Loucy (cell line): Measurements from ENCODE around the gene FOXA1.

ENCODE experiments used
- EZH2phosphoT487 ChIP-seq: fragments of 200-600 bp; IDR thresholded peaks from 2 replicates; pipeline ENCODE4 v1.6.1; 2018; ENCODE audit warnings: antibody characterized with exemption, mild to moderate bottlenecking, moderate library complexity, borderline replicate concordance
- TF ChIP-seq, protein P1 (sequence below): fragments of 200-600 bp; sonication (generic); conservative IDR thresholded peaks from 2 replicates; pipeline ENCODE4 v1.5.1; 2014; ENCODE audit warnings: mild to moderate bottlenecking, antibody characterized with exemption, low read length

DNA sequence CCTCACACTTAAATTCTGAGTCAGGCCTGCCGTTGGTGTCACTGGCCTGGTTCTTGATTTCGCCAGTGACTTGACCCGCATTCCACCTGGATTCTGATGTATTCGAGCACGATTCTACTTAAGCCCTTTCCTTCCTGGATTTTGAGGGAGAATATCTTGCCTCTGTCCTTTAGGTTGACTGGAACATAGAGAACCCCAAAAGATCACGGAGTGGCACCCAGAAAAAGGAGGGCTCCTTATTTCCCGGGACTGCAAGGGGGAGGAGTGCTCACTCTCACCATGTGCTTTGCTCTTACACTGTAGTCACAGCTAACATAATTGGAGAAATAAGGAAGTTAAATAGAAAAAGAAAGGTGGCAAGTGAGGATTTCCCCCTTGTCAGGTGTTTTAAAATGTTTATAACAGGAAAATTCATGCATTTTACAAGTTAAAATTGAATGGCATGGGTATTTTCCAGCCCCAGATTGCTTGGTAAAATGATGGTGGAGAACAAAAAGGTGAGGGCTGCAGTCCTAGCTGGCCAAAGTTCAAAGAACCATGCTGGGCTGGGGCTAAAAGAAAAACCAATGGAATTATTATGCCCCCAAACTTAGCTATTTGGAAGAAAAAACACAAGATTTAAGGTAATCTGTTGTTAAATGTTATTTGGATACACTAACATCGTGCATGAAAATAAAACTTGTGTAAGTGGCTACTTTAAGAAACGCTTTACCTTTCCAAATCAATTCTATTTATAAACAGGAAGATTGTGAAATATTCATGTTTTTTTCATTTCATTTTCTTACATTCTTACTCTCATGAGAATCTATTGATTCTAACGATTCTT lies 8.9 kb downstream of the FOXA1 start:
- TF ChIP-seq, protein P1, sequence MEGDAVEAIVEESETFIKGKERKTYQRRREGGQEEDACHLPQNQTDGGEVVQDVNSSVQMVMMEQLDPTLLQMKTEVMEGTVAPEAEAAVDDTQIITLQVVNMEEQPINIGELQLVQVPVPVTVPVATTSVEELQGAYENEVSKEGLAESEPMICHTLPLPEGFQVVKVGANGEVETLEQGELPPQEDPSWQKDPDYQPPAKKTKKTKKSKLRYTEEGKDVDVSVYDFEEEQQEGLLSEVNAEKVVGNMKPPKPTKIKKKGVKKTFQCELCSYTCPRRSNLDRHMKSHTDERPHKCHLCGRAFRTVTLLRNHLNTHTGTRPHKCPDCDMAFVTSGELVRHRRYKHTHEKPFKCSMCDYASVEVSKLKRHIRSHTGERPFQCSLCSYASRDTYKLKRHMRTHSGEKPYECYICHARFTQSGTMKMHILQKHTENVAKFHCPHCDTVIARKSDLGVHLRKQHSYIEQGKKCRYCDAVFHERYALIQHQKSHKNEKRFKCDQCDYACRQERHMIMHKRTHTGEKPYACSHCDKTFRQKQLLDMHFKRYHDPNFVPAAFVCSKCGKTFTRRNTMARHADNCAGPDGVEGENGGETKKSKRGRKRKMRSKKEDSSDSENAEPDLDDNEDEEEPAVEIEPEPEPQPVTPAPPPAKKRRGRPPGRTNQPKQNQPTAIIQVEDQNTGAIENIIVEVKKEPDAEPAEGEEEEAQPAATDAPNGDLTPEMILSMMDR = no peak
- no peak for TF ChIP-seq EZH2phosphoT487
